NCI-H2227 treated with DMSO at 0.1 percent for 48 hours (cell line): ENCODE results near the gene SPRR1A.

Experiments used
- DNase-seq: peaks from one replicate; lab custom pipeline; 2025; lab: John Stamatoyannopoulos, UW

SPRR1A gene

DNA sequence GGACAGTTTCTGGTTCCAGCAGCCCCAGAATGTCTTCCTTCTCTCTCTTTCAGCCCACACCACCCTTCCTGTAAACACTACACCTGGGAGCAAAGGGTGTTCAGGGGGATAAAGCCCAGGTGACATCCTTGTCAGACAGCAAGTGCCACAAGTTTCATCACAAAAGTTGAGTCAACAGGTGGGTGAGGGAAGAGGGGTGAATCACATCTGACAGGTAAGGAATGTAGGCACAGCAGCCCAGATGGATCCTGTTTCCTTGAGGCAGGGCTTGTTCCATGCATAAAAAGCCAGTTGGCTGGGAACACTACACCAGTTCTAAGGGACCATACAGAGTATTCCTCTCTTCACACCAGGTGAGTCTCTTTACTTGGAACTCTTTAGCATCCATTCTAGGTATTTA is 47.0 kb downstream of the SPRR1A start, which contains the start of gene SPRR1B:
Gene SPRR1B, plus strand, starts transcription at position 309 of the 400 bp plus-strand sequence. CDS start 1,143 bp downstream, outside the sequence.
- DNase-seq = no peak

GRCh38 chr1:153032073-153032472 is 48.2 kb downstream of the SPRR1A start:
- no peak for DNase-seq

DNA sequence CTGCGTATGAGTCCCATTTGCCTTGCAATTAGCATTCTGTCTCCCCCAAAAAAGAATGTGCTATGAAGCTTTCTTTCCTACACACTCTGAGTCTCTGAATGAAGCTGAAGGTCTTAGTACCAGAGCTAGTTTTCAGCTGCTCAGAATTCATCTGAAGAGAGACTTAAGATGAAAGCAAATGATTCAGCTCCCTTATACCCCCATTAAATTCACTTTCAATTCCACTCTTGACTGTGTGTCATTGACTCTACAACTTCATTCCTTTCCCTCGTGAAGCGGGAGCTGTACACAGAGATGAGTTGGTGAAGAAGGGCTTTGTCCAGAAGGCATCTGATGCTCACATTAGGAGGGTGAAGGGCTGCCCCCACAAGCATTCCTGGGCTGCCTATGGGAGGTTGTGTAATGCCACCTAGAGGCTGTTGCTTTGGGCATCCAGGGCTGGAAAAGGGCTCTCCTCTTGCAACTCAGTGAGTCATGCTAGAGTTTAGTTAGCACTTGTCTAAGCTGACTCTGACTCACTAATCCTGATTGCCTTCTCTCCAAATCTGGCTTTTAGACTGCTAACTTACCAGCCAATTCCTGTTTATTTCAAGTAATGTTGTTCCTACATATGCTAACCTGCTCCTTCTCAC is 48.9 kb downstream of the SPRR1A start:
- DNase-seq = no peak

GRCh38 chr1:153035211-153035610 is 51.3 kb downstream of the SPRR1A start:
- no peak for DNase-seq
